Measurements from ENCODE around the gene ACP1. TPM values are rescaled to one million over a fixed set of nuclear protein-coding genes. Genes with fewer than 3 reads are reported as not detected.

ACP1 gene
- total RNA-seq: 87.2 and 89.7 TPM in 2 replicates

DNA sequence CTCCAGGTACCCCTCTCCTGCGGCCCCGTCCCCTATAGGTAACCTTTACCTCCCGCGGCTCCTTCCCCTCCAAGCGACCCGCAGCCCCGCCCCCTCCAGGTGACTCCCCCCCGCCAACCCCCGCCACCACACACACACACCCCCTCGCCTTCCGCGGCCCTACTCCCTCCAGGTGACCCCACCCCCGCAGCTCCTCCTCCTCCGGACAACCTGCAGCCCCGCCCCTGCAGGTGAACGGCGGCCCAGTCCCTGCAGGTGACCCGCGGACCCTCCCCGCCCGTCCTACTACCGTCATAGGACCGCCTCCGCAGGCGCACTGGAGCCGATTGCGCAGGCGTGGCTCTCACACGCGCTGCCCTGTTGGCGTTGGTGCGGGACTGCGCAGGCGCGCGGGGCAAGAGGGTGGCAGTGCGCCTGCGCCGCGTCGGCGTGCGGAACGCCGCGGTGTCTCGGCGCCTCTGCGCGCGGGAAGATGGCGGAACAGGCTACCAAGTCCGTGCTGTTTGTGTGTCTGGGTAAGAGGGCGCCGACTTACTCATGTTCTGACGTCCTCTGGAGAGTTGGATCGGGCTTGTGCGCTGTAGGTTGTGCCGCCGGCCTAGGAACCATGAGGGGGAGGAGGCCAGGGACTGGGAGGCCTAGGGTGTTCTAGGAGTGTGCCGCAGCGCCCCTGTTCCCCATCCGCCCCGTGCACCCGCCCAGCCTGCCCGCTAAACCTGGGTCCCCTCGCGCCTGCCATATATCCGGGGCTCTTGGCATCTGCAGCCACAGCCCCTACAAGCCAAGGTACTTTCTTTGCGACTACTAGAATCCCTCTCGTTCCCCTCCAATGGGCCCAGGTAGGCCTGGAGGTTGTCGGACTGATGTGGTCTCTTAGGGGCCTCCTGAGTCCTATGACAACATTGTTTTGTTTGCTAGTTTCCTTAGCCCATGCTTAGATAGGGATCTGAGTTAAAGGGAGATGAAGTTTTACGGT lies at the start of gene ACP1:
Gene ACP1 (plus strand): TSS at position 455 of the 976 bp plus-strand sequence. CDS start 18 bp downstream, at position 473.

DNA sequence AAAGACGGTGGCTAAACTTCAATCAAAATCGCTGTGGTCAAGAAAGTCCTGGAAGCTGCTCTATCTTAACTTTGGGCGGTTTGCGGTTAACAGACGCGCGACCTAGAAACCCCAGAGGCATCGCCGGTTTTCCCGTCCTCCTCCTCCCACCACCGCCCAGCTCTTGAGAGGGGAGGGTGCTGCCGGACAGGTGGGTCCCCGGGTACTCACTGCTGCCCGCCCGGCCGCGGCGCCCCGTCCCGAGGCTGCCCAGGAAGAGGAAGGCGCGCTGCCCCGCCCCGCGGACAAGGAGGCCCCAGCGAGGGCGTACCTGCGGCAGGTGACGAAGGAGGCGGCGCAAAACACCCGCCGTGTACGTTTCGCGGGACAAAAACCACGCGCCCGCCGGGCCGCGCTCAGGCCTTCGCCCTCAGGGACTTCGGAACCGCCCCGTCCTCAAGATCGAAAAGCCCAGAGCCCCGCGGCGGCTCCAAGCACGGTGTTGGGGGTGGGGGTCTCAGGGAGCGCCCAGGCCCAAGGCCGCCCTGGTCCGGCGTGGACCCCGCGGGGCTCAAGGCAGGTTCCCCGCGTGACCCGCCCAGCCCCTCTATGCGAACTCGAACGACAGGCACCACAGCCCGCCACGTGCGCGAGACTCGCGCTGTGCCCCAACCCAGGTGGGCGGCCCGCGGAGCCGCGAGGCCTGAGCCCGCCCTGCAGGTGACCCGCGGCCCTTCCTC lies 814 bp upstream of the ACP1 start, which contains the start of gene SH3YL1:
Gene SH3YL1 (minus strand): TSS at position 259 of the 719 bp plus-strand sequence. CDS start 48 bp downstream, at position 211.

DNA sequence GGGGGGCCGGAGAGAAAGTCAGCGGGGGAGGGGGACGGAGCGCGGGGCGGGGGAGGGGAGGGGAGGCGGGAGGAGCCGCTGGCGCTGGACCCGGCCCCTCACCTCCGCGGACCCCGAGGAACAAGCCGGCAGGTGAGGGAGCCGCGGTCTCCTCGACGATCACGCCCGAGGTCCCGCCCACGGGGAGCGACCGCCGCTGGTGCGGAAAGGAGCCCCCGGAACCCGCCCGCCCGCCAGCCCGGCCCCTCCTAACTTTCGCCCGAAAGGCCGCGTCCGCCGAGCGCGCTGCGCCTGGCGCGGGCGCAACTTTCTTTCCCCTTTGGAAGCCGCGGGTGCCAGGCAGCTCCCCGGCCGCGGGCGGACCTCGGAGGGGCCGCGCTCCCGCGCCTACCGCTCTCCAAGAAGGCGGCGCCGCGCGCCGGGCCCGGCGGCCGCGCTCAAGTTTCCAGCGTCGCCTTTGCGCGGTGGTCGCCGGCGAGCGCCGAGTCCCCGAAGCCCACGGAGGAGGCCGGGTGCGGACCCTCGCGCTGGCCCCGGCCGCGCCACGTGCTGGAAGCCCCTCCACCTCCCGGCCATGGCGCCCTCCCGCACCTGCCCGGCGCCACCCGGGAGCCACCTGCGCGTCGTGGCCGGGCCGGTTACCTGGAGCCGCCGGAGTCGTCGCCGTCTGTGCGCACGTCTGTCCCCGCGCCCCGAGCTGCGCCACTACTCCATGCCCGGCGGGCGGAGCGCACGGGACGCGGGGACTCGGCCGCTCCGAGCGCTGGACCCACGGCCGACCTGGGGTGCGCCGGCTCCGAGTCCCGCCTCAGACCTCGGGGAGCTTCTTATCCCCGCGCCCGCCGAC lies 23.4 kb downstream of the ACP1 start, which contains the start of gene ALKAL2:
Gene ALKAL2 (minus strand): TSS at position 181 of the 847 bp plus-strand sequence. CDS start 256 bp downstream, outside the sequence.

Other genes with a start within 250 kb of the ACP1 start
- gene FAM110C, start 218.4 kb upstream of the ACP1 start, total RNA-seq: not detected in 2 replicates
- 29.2 and 33.2 TPM in 2 replicates for gene SH3YL1, start 915 bp upstream of the ACP1 start, total RNA-seq
- gene ALKAL2, start 23.1 kb downstream of the ACP1 start, total RNA-seq: 1.9 TPM in 1 of 2 replicates, not detected in the other

Data from cardiac atrium fibroblast (primary cell).